Activated naive CD4-positive, alpha-beta T cell treated with Interleukin-2 at 50 U/mL for 16 hours (primary cell): ENCODE data around the gene POP7.
"Not testable (repeated sequence)": the region's sequence is repeated elsewhere in the genome, so short reads cannot be mapped to it uniquely, and the experiment has no call there.

Experiments
- DNase-seq: peaks from one replicate; pipeline ENCODE4 v3.0.0-alpha.2; 2020

The POP7 gene

DNA sequence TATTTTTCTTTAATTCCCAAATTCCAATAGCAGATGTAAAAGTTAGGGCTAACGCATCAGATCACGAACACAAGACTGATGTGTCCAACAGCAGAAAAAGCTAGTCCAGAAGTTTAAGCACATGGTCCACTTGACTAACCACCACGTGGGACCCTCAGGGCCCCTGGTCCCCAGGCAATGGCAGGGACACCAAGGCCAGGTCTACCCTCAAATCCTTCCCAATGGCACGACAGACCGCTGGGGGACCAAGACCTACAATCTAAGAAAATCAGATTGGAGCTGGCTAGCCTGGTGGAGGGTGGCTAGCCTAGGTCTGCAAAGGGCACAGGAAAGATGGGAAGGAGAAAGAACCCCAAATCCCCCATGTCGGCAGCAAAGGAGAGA, 13.4 kb upstream of the POP7 start:
- DNase-seq = no peak

DNA sequence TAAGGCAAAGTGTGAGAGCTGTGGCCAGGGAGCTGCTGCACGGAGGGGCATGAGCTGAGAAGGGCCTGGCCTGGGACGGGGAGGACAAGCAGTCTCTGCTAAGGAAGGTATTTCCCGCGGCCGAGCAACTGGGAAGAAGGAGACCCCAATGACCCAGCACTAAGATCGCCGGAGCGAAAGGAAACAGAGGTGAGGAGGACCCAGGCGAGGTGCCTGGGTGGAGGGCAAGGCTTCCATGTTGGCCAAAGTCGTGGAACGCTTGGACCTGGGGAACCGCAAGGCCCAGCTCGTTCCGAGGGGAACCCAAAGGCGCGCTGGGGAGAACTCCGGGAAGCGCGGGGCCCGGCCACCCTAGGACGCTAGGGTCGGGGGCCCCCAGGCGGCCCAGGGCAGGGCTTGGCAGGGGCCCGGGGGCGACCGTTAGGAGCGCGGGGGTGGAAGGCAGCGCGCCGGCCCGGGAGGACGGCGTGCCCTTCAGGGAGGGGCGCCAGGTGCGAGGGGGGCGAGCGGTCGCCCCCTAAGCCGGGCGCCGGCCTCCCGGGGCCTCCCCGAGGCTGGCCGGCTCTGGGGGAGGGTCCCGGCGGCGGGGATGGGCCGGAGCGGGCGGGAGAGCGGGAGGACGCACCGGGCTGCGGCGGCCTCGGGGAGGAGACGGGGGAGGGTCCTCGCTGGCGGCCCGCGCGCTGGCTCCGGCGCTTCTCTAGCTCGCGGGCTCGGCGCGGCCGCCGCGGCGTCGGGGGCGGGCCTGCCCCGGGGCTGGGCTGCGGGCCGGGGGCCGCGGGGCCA, 12.4 kb upstream of the POP7 start:
- DNase-seq = no peak

DNA sequence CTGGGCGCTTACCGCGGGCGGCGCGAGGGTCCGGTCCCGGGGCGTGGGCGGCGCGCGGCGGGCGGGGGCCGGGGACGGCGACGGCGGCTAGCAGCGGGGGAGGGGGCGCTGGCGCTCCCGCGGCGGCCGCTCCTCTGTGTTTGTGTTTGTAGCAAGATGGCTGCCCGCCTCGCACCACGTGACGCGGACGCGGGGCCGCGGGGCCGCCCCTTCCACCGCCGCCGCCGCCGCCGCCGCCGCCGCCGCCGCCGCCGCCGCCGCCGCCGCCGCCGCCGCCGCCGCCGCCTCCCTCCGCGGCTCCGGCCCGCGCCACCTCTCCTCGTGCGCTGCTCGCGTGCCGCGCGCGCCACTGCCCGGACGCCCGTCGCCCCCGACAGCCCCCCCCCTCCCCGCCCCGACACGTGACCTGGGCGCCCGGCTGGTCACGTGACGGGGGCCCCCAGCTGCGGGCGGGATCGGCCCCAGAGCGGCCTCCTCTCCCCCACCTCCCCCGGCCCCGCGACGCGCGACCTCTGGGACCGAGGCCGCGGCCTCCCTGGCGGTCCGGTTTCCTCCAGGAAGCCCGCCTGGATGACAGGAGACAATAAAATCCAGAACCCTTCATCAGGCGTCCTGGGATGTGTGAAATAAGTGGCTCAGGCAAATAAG, 11.7 kb upstream of the POP7 start, which contains the start of gene GIGYF1:
TSS of gene GIGYF1 (minus strand) at position 153 of the 648 bp plus-strand sequence. CDS start 6,012 bp downstream, outside the sequence.
- DNase-seq = peak; percentile 73

DNA sequence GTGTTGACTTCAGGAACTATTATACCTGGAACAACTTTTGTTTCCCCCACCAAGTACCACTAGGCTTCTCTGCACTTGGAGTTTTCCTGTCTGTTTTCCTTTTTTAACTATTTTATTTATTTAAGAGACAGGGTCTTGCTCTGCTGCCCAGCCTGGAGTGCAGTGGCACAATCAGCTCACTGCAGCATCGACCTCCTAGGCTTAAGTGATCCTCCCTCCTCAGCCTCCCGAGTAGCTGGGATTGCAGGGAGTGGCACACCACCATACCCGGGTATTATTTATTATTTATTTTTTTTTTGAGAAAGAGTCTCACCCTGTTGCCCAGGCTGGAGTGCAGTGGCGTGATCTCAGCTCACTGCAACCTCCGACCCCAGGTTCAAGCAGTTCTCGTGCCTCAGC, 9.8 kb upstream of the POP7 start:
- no peak for DNase-seq

DNA sequence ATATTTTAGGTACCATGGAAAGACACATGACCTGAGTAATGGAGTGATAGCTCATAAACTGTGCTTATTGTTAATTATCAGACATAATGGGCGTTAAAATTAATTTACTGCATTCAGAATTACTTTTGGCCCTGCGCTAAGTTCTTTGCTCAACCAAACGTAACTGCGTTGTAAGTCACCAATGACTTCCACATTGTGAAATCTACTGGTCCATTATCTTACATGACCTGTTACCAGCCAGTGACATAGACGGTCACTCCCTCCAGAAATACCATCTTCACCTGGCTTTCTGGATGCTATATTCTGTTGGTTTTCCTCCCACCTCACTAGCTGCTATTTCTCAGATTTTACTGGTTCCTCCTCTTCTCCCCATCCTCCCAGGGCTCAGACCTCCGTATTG, 6.9 kb upstream of the POP7 start:
- no peak for DNase-seq

DNA sequence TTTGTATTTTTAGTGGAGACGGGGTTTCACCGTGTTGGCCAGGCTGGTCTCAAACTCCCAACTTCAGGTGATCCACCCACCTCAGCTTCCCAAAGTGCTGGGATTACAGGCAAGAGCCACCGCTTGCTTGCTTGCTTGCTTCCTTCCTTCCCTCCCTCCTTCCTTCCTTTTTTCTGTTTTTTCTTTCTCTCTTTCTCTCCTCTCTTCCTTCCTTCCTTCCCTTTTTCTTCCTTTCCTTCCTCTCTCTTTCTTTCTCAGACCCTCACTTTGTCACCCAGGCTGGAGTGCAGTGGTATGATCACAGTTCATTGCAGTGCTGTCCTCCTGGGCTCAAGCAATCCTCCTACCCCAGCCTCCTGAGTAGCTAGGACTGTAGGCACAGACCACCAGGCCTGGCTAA, 4.8 kb upstream of the POP7 start:
- not testable (repeated sequence) for DNase-seq

DNA sequence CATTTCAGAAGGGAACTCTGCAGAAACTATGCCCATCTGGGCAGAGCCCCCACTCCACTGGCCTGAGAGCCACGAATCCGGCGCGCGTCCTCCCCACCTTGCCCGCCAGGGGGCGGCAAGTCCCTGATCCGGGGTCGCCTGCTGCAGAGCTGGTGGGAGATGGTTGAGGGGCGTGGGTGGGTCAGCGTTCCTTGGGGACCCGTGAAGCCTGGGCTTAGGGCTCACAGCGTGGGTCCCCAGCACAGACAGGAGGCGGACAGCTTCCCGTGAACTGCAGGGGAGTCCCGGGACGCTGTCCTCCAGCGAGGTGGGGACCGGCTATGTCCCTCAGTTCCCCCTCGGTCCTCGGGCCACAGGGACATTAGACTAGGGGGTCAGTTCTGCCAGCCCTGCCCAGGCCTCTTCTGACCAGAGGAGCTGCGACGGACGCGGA, 585 bp upstream of the POP7 start:
- DNase-seq = peak; percentile 82

DNA sequence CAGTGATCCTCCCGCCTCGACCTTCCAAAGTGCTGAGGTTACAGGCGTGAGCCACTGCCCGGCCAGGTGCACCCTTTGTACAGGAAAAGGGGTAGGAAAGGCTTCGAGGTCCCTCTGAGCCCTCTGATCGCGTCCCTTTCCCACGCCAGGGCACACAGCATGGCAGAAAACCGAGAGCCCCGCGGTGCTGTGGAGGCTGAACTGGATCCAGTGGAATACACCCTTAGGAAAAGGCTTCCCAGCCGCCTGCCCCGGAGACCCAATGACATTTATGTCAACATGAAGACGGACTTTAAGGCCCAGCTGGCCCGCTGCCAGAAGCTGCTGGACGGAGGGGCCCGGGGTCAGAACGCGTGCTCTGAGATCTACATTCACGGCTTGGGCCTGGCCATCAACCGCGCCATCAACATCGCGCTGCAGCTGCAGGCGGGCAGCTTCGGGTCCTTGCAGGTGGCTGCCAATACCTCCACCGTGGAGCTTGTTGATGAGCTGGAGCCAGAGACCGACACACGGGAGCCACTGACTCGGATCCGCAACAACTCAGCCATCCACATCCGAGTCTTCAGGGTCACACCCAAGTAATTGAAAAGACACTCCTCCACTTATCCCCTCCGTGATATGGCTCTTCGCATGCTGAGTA, 871 bp downstream of the POP7 start:
- no peak for DNase-seq

DNA sequence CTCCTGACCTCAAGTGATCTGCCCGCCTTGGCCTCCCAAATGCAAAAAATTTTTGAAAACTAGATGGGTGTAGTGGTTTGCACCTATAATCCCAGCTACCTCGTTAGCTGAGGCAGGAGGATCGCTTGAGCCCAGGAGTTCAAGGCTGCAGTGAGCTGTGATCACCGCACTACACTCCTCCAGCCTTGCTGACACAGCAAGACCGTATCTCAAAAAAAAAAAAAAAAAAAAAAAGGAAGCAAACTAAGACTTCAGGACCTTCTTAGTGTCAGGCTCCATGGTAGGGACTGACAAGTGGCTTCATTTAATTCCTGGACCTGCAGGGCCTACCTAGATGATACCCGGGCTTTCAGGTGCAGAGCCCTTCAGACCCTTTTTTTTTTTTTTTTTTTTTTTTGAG, 2.5 kb downstream of the POP7 start:
- DNase-seq = no peak

DNA sequence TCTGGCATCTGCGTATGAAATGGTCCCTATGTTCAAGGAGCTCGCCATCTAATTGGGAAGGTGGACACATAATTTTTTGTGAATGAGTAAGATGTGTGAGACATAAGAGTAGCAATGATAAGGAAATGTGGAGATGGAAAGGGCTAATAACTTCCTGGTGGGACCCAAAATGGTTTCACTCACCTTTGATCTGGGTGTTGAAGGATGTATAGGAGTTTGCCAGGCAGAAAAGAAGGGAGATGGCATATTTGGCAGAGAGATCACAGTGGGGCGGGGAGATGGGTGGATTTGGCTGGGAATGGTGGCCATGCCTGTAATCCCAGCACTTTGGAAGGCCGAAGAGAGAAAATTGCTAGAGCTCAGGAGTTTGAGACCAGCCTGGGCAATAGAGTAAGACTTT, 4.5 kb downstream of the POP7 start:
- no peak for DNase-seq

DNA sequence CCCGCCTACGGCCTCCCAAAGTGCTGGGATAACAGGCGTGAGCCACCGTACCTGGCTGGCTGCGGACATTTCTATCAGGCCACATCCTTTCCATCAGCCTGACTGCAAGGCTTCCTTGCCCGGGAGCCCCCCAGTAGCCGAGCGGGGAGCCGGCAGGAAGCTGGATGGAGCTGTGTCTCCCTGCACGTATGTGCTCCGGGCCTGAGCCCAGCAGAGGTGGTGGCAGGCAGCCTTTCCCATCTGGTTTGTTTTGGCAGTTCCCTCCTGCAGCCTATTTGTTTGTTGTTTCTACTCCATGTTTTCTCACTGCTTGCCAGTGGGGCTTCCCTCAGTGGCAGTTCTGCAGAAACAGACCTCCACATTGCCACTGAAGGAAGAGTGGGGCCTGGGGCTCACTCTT, 5.4 kb downstream of the POP7 start:
- DNase-seq = no peak

DNA sequence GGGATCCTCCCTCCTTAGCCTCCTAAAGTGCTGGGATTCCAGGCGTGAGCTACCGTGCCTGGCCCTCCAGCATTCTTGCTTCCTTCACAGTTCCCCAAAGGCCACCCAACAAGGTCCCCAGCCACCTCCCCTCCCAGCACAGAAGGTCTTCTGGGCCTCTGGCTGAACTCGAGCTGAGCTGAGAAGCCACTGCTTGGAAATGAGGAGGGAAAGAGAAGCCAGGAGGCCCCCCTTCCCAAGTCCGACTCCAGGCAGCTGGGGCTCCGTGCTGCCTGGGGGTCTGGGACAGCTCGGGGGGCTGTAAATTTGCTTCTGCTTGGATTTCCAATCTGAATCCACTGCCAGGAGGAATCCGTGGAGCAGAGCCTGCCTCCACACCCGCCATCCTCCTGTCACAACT, 8.8 kb downstream of the POP7 start:
- DNase-seq = no peak

DNA sequence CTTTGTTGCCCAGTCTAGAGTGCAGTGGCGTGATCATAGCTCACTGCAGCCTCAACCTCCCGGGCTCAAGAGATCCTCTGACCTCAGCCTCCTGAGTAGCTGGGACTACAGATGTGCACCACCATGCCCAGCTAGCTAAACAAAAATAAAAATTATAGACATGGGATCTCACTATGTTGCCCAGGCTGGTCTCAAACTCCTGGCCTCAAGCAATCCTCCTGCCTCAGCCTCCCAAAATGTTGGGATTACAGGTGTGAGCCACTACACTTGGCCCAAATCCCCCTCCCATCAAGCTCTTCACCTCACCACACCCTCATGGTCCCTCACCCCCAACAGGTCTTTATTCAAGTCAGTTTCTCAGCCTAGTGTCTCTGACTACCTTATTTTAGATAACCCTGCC, 11.2 kb downstream of the POP7 start:
- DNase-seq = not testable (repeated sequence)

DNA sequence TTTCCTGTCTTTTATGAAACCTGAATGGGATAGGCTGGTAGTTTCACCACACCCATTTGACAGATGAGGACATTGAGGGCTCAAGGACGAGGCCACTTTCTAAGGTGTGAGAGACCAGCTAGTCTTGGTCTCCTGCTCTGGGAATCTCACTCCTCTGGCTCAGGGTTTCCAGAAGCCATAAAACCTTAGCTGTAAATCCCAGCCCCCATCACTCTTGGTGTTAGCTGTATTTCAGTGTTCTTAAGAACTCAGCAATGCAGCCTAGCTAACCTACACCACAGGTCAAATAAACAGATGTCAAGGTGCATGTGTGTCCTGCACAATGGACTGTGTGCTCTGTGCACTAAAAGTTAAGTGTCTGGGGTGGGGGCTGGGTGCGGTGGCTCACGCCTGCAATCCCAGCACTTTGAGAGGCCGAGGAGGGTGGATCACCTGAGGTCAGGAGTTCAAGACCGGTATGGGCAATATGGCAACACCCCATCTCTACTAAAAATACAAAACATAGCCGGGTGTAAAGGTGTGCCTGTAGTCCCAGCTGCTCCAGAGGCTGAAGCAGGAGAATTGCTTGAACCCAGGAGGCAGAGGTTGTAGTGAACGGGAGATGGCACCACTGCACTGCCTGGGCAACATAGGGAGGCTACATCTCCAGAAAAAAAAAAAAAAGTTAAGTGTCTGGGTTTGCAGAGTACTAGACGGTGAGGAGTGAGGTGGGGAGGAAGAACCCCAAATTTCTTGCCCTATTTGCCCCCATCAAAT, 13.8 kb downstream of the POP7 start:
- DNase-seq = no peak

DNA sequence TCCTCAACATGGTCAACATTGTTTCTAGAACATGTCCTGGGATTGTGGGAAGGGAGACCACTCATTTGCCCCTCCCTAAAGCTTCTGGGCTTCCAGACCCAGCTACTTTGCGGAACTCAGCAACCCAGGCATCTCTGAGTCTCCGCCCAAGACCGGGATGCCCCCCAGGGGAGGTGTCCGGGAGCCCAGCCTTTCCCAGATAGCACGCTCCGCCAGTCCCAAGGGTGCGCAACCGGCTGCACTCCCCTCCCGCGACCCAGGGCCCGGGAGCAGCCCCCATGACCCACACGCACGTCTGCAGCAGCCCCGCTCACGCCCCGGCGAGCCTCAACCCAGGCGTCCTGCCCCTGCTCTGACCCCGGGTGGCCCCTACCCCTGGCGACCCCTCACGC, 14.4 kb downstream of the POP7 start, which contains the start of gene EPO:
TSS of gene EPO (plus strand) at position 190 of the 392 bp plus-strand sequence. CDS start 513 bp downstream, outside the sequence.
- DNase-seq = no peak

DNA sequence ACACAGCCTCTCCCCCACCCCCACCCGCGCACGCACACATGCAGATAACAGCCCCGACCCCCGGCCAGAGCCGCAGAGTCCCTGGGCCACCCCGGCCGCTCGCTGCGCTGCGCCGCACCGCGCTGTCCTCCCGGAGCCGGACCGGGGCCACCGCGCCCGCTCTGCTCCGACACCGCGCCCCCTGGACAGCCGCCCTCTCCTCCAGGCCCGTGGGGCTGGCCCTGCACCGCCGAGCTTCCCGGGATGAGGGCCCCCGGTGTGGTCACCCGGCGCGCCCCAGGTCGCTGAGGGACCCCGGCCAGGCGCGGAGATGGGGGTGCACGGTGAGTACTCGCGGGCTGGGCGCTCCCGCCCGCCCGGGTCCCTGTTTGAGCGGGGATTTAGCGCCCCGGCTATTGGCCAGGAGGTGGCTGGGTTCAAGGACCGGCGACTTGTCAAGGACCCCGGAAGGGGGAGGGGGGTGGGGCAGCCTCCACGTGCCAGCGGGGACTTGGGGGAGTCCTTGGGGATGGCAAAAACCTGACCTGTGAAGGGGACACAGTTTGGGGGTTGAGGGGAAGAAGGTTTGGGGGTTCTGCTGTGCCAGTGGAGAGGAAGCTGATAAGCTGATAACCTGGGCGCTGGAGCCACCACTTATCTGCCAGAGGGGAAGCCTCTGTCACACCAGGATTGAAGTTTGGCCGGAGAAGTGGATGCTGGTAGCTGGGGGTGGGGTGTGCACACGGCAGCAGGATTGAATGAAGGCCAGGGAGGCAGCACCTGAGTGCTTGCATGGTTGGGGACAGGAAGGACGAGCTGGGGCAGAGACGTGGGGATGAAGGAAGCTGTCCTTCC, 15.0 kb downstream of the POP7 start:
- DNase-seq = no peak

DNA sequence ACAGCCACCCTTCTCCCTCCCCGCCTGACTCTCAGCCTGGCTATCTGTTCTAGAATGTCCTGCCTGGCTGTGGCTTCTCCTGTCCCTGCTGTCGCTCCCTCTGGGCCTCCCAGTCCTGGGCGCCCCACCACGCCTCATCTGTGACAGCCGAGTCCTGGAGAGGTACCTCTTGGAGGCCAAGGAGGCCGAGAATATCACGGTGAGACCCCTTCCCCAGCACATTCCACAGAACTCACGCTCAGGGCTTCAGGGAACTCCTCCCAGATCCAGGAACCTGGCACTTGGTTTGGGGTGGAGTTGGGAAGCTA, 15.5 kb downstream of the POP7 start:
- DNase-seq = no peak

DNA sequence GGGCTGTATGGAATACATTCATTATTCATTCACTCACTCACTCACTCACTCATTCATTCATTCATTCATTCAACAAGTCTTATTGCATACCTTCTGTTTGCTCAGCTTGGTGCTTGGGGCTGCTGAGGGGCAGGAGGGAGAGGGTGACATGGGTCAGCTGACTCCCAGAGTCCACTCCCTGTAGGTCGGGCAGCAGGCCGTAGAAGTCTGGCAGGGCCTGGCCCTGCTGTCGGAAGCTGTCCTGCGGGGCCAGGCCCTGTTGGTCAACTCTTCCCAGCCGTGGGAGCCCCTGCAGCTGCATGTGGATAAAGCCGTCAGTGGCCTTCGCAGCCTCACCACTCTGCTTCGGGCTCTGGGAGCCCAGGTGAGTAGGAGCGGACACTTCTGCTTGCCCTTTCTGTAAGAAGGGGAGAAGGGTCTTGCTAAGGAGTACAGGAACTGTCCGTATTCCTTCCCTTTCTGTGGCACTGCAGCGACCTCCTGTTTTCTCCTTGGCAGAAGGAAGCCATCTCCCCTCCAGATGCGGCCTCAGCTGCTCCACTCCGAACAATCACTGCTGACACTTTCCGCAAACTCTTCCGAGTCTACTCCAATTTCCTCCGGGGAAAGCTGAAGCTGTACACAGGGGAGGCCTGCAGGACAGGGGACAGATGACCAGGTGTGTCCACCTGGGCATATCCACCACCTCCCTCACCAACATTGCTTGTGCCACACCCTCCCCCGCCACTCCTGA, 16.7 kb downstream of the POP7 start:
- DNase-seq = no peak

DNA sequence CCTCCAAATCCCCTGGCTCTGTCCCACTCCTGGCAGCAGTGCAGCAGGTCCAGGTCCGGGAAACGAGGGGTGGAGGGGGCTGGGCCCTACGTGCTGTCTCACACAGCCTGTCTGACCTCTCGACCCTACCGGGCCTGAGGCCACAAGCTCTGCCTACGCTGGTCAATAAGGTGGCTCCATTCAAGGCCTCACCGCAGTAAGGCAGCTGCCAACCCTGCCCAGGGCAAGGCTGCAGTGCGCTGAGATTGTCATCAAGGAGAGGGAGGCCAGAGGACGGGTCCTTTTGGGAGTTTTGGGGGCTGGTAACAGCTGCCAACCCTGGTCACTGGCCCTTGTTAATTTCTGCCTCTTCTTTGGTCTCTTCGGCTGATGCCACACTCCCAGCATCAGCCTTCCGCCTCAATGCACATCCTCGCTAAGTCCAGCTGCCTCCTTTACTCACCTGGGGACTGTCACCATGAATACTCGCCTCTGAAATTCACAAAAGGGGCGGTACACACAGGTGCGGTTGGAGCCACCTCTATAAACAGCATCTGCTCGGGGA, 17.9 kb downstream of the POP7 start:
- no peak for DNase-seq

DNA sequence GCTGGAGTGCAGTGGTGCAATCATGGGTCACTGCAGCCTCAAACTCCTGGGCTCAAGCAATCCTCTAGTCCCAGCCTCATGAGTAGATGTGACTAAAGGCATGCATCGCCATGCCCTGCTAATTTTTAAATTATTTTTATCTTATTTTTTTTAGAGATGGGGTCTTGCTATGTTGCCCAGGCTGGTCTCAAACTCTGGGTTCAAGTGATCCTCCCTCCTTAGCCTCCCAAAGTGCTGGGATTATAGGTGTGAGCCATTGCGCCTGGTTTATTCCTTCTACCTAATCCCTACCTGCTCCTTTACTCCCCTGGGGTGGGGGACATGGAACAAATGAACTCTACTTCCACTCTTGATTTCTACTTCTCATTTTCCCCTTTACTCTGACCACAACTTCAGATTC, 18.4 kb downstream of the POP7 start:
- DNase-seq = not testable (repeated sequence)

DNA sequence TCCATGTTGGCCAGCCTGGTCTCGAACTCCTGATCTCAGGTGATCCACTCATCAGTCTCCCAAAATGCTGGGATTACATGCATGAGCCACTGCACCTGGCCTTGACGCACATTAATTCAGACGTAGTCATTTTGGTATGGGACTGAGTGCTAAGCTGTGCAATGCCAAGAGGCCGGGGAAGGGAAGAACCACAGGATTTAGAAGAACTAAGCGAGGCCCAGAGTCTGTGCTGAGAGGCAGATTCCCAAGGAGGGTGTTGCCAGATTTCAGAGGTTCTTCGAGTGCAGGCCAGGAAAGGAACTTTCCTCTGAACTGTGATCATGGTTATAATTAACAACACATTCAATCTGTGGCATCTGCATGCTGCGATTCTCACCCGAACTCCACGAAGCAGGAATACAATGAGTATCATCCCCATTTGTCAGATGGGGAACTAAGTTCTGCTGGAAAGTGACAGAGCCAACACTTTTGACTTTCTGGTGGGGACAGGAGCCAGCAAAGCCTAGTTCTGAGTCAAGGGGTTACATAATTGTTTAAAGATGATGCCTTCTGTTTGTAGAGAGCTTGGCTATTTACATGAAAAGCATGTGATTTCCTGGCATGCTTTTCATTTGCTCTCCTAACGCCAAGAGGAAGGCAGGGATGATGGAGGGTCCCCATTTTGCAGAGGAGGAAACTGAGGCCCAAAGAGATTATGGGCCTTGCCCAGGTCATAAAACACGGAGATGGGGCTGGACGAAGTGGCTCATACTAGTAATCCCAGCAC, 21.3 kb downstream of the POP7 start:
- no peak for DNase-seq
